ENCODE measurements around the gene ITPKB.

Gene ITPKB

GRCh38 chr1:226679262-226679661 lies 59.8 kb downstream of the ITPKB start:
- no peak for TF ChIP-seq CTCF (conservative IDR thresholded peaks at IDR 0.05; ENCODE audit: low read length)
- no peak for DNase-seq (ENCODE audit: low read depth)
- H3K4me3 ChIP-seq (ENCODE audit: low read length) = no peak overlapping the region

GRCh38 chr1:226678701-226679100 lies 60.4 kb downstream of the ITPKB start:
- DNase-seq (ENCODE audit: low read depth) = no peak
- H3K4me3 ChIP-seq (ENCODE audit: low read length) = no peak overlapping the region
- TF ChIP-seq CTCF (conservative IDR thresholded peaks at IDR 0.05; ENCODE audit: low read length) = no peak

DNA sequence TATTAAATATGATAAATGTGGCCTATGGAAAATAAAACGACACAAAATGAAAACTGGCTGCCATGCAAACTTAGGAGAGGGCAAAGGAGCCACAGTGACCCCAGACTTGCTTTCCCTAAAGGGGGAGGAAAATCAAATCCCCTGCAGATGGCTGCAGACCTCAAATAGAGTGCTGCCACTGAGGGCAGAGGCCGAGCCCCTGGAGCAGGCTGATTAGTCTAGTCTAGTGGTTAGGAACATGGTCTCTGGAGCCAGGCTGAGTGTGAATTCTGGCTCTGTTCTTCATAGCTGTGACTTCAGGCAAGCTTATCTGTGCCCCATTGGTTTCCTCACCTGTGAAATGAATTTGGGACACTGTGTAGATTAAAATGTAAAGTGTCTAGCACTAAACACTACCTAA lies 60.8 kb downstream of the ITPKB start:
- H3K4me3 ChIP-seq (ENCODE audit: low read length) = no peak overlapping the region
- DNase-seq (ENCODE audit: low read depth) = no peak
- TF ChIP-seq CTCF (conservative IDR thresholded peaks at IDR 0.05; ENCODE audit: low read length) = no peak

DNA sequence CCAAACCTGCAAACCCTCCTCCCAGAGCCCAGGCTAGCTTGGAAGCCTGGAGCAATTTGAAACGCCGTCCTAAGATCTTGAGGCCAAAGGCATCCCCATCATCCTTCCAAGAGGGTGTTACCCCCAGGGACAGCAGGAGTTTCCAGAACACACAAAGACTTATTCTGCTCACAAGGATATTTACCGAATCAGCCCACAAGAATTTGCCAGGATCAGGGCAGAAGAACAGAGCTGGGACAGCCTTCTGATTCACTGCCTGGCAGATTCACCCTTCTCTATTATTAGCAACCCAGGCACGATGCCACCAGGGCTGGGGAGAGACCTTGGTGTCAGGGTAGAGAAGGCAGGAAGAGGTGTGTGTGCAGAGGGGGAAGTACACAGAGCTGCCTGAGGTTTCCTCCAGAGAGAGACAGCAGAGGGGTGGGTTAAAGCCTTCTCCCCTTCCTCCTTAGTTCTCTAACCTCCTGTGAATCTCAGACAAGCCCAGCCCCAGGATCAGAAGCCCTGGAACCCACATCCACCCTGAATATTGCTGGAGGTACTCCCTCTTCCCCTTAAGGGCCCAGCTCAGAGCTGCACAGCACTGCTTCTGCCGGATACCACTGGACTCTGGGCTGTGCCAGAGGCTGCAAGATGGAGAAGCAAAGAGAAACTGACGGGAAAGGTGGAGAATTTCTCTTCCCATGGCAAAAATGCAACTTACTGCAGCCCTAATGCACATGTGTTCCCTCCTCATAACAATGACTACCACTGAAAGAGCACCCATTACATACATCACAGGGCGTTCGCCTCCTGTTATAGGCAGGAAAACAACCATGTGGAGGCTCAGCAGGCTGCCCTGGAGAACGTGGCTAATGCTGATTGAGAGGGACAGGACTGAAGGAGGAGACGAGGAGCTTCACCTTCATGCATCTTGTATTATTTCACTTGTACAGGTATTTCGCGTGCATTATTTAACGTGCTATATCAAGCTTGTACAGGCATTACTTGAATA lies 61.8 kb downstream of the ITPKB start:
- DNase-seq (ENCODE audit: low read depth) = peak; percentile 92
- no peak overlapping the region for H3K4me3 ChIP-seq (ENCODE audit: low read length)

GRCh38 chr1:226676381-226676780 lies 62.7 kb downstream of the ITPKB start:
- H3K4me3 ChIP-seq (ENCODE audit: low read length) = no peak overlapping the region
- DNase-seq (ENCODE audit: low read depth) = peak; percentile 38
- TF ChIP-seq CTCF (conservative IDR thresholded peaks at IDR 0.05; ENCODE audit: low read length) = no peak

More for the DNA sequence above, 61.8 kb downstream of the ITPKB start:
- no peak for TF ChIP-seq CTCF (conservative IDR thresholded peaks at IDR 0.05; ENCODE audit: low read length)

DNA sequence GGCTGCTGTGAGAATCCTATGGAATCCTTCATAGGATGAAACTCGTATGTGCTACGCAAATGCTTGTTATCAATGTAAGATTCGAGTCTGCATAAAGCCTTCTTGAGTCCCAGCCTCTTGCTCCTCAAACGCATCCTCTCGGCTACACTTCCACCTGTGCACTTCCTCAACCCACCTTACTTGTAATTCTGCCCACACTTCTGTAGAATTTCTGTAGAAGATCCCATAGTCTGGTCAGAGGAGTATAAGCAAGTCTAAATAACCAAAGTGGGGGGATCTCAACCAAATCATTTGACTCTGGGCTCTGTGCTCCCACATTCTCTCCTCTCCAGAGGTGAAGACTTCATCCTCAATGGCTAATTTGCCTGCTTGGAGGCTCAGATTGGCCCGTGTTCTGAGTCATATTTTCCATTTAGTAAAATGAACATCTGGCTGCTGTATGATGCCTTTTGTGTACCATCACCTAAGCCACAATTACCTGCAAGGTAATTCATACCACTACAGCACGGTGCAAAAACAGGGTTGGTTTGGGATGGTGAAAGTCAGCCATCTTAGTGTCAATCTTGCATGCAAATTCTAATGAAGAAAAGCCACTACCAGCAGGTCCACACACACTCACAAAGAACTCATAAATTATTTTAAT lies 63.2 kb downstream of the ITPKB start:
- DNase-seq (ENCODE audit: low read depth) = no peak
- no peak for TF ChIP-seq CTCF (conservative IDR thresholded peaks at IDR 0.05; ENCODE audit: low read length)
- no peak overlapping the region for H3K4me3 ChIP-seq (ENCODE audit: low read length)
